Stimulated activated naive CD8-positive, alpha-beta T cell treated with anti-CD3 and anti-CD28 coated beads, Interleukin-15, amount 100 ng/mL, for 72 hours (primary cell): ENCODE results near the gene TMEM185A.
A peak's percentile ranks its signal among the peaks of the same experiment; 100 is the strongest.
"Not testable (repeated sequence)": the region's sequence is repeated elsewhere in the genome, so short reads cannot be mapped to it uniquely, and the experiment has no call there.

Experiments
- ATAC-seq: fragments of 150-1000 bp; cut with Tn5 transposase; 2 replicates; pipeline ENCODE4 v1.10.0; 2021; ENCODE audit warnings: mild to moderate bottlenecking, moderate library complexity
- DNase-seq, 2 donors: peaks; one replicate each; pipeline ENCODE4 v3.0.0; 2021 to 2022
- H3K27ac Mint-ChIP-seq, 2 donors: one replicate each; pipeline ENCODE4 v1.8.0; 2022; ENCODE audit warnings: mild to moderate bottlenecking in 2 of 2, mixed read lengths in 2 of 2, moderate library complexity in 2 of 2
- H3K27me3 Mint-ChIP-seq: one replicate; pipeline ENCODE4 v1.8.0; 2022; ENCODE audit warnings: mixed read lengths
- H3K4me1 Mint-ChIP-seq: one replicate; pipeline ENCODE4 v1.8.0; 2022; ENCODE audit warnings: mild to moderate bottlenecking, mixed read lengths
- H3K4me3 Mint-ChIP-seq, 2 donors: one replicate each; pipeline ENCODE4 v1.8.0; 2022; ENCODE audit warnings: mild to moderate bottlenecking in 2 of 2, mixed read lengths in 2 of 2, moderate library complexity in 1 of 2
- H3K9me3 Mint-ChIP-seq, 2 donors: one replicate each; pipeline ENCODE4 v1.8.0; 2022; ENCODE audit warnings: mixed read lengths in 2 of 2

TMEM185A gene

DNA sequence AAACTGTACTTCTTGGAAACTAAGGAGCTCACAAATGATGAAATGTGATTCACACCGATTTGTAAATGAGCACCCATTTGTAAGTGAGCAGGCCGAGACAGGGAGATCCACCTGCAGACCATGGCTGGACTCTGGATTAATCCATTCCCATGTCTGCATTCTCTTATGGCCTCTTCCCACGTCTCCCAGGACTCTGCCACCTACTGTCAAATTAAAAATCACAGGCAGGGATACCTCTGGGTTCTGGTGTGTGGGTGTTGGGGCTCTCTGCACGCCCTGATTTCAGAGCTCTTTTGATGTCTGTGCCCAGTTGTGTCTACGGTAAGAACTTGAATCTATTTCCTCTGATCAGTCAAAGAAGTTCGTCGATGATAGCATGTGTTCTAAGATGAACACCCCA lies 40.6 kb downstream of the TMEM185A start:
- not testable (repeated sequence) for H3K27ac Mint-ChIP-seq, DNase-seq, H3K27me3 Mint-ChIP-seq, ATAC-seq, H3K4me3 Mint-ChIP-seq, H3K9me3 Mint-ChIP-seq, H3K4me1 Mint-ChIP-seq

DNA sequence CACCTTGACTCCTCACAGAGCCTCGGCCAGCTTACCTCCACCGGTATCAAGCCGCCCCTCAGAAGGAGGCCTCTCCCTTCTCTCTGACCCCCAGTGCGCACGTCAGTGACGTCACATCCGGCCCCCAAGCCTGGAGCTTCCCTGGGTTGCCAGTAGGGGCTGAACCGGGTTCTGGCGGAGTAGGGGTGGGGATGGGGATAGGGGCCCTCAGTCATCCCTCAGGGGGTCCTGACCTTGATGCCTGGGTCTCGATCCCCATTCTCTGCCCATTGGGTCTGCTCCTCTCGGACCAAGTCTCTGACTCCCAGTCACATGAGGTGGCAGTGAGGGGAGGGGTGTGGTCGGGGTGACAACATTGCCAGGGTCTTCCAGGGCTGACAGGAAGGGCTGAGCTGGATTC lies 44.2 kb downstream of the TMEM185A start, which contains the start of gene MAGEA9B:
Gene MAGEA9B (minus strand): TSS at position 101 of the 400 bp plus-strand sequence. CDS start 4,280 bp downstream, outside the sequence.
- H3K9me3 Mint-ChIP-seq, H3K4me3 Mint-ChIP-seq, DNase-seq, H3K27ac Mint-ChIP-seq, H3K27me3 Mint-ChIP-seq, H3K4me1 Mint-ChIP-seq: not testable (repeated sequence)
- ATAC-seq, result peak; percentile 4

DNA sequence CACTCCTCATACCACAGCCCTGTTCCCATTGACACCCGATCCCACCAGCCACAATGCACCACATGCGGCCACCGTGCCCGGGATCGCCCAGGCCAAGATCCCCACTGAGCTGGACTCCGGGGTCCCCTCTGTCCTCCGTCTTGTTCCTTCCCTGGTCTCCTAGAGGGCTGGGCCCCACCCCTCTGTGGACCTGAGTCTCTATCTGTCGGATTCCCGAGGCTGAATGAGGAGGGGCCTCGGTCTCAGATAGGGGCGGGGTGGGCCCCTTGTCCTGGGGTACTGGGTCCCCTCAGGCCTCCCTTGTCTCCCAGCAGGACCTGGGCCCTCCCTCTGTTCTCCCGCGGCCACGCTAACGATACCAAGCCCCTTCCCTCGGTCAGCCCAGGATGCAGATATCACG lies 46.0 kb downstream of the TMEM185A start:
- H3K9me3 Mint-ChIP-seq, H3K27ac Mint-ChIP-seq, H3K4me1 Mint-ChIP-seq, H3K27me3 Mint-ChIP-seq, DNase-seq, H3K4me3 Mint-ChIP-seq: not testable (repeated sequence)
- peak; percentile 24 for ATAC-seq

DNA sequence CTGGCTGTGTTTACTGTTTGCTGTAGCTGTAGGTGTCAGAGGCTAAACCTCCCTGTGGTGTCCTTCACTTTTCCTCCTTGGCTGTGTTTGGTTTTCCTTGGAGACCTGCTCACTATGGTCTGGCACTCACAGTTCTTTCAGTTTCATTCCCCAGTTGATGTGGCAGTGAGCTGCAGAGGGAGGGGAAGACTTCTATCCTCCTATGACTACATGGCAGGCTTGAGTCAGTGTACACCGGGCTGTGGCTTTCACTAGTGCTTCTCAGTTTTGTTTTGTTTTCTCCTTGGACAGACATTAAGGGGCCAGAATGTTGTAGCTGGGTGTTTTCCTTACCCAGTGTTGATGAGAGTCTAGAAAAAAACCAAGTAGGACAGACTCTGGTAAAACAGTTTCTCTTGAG lies 58.1 kb downstream of the TMEM185A start:
- not testable (repeated sequence) for H3K27ac Mint-ChIP-seq, H3K27me3 Mint-ChIP-seq, H3K4me3 Mint-ChIP-seq, H3K9me3 Mint-ChIP-seq, DNase-seq
- peaks cover 14% of the 10 kb centered on the region for H3K4me1 Mint-ChIP-seq
- ATAC-seq, result peak; percentile 99

GRCh38 chrX:149572743-149573142 lies 58.8 kb downstream of the TMEM185A start:
- DNase-seq, result no peak
- H3K9me3 Mint-ChIP-seq, result no peaks in the 10 kb centered on the region
- H3K4me1 Mint-ChIP-seq, result peaks cover 14% of the 10 kb centered on the region
- H3K27ac Mint-ChIP-seq, result no peak overlapping the region
- peak overlapping the region in 1 of 2 donors; percentile 39 for H3K4me3 Mint-ChIP-seq
- no peaks in the 10 kb centered on the region for H3K27me3 Mint-ChIP-seq
- ATAC-seq, result no peak

DNA sequence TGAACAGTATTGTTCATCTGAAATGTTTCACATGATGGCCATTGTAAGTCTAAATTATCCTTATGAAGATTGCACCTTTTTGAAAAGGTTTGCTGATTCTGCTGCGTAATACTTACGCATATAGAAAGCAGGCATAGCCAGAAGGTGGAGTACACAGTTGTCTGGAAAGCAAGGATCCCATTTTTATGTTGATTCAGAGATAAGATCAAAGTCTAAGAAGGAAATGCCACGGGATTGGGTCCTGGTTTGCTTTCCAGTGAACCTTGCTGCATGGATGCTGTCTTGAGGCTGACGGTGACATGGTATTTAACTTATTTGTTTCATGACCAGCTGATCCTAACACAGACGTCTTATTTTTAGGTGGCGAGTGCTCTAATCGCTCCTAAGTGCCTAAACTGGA lies 59.8 kb downstream of the TMEM185A start:
- no peak for DNase-seq
- Mint-ChIP-seq H3K4me1 (peaks cover 14% of the 10 kb centered on the region), H3K27me3 (no peaks in the 10 kb centered on the region), H3K9me3 (no peaks in the 10 kb centered on the region), H3K27ac (no peak overlapping the region), H3K4me3 (no peak overlapping the region)
- no peak for ATAC-seq

- ATAC-seq (no peak), DNase-seq (no peak)
- H3K27ac Mint-ChIP-seq, result no peak overlapping the region
Observed at GRCh38 chrX:149570668-149571067, 60.9 kb downstream of the TMEM185A start.

GRCh38 chrX:149569770-149570169 lies 61.8 kb downstream of the TMEM185A start:
- Mint-ChIP-seq H3K4me1 (peaks cover 14% of the 10 kb centered on the region), H3K27me3 (no peaks in the 10 kb centered on the region), H3K27ac (no peak overlapping the region), H3K4me3 (no peak overlapping the region), H3K9me3 (no peaks in the 10 kb centered on the region)
- peak; percentile 77 for ATAC-seq
- DNase-seq, result peak in 1 of 2 donors; percentile 16

More at GRCh38 chrX:149570668-149571067, 60.9 kb downstream of the TMEM185A start:
- Mint-ChIP-seq H3K9me3 (no peaks in the 10 kb centered on the region), H3K27me3 (no peaks in the 10 kb centered on the region), H3K4me3 (no peak overlapping the region), H3K4me1 (peaks cover 14% of the 10 kb centered on the region)

GRCh38 chrX:149568701-149569296 lies 62.8 kb downstream of the TMEM185A start:
- Mint-ChIP-seq H3K4me3 (no peak overlapping the region), H3K27me3 (no peaks in the 10 kb centered on the region), H3K9me3 (no peaks in the 10 kb centered on the region), H3K4me1 (peaks cover 14% of the 10 kb centered on the region), H3K27ac (no peak overlapping the region)
- no peak for DNase-seq
- no peak for ATAC-seq

DNA sequence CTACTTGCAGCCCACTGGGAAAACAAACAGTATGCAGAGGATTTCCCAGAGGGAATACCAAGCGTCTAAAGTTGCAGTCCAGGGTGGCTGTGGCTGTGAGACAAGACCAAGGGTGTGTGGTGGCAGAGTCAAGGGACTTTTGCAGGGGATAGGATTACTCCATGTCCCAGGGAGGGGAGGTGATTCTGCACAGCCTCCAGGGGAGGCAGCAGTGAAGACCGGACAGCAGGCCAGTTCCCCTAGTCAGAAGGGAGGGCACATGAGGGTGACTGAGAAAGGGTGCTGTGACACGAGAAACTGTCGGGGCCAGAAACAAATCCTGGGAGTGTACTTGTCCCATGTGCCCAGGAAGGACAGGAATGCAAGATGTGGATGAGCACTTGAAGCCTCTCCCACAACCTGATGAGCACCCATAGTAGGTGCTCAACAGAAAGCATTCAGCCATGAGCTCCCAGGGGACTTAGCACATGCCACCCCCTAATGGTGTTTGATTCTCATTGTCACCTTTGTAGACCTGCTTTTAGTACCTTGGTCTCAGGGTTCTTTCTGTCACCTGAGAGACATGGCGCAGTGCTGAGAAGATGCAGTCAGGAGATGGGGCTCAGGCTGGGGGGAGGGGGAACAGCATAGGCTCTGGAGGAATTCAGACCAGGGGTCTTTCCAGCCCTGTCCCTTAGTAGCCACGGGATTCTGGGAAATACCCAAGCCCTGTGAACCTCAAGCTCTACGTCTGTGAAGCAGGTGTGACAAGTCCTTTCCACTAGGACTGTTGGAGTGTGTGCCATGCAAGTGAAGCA lies 63.8 kb downstream of the TMEM185A start:
- Mint-ChIP-seq H3K9me3 (no peaks in the 10 kb centered on the region), H3K4me3 (no peak overlapping the region), H3K27ac (no peak overlapping the region), H3K4me1 (peaks cover 11% of the 10 kb centered on the region), H3K27me3 (no peaks in the 10 kb centered on the region)
- ATAC-seq (no peak), DNase-seq (no peak)

DNA sequence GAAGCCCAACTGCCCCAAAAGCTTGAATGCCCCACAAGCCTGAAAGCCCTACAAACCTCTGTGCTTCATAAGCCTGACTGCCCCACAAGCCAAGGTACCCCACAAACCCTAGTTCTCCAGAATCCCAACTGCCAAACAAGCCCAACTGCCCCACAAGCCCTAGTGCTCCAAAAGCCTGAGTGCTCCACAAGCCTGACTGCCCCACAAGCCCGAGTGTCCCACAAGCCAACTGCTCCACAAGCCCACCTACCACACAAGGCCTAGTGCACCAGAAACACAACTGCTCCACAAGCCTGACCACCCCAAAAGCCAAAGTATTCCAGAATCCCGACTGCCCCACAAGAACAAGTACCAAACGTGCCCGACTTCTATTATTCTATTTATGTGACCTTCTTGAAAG lies 68.2 kb downstream of the TMEM185A start:
- Mint-ChIP-seq H3K27me3 (no peaks in the 10 kb centered on the region), H3K27ac (no peak overlapping the region), H3K9me3 (no peaks in the 10 kb centered on the region), H3K4me1 (no peaks in the 10 kb centered on the region), H3K4me3 (no peak overlapping the region)
- DNase-seq, result no peak
- ATAC-seq, result no peak

GRCh38 chrX:149555251-149555650 lies 76.3 kb downstream of the TMEM185A start:
- not testable (repeated sequence) for H3K27me3 Mint-ChIP-seq, H3K9me3 Mint-ChIP-seq, H3K4me3 Mint-ChIP-seq, H3K27ac Mint-ChIP-seq, ATAC-seq, H3K4me1 Mint-ChIP-seq, DNase-seq

GRCh38 chrX:149551939-149552248 lies 79.7 kb downstream of the TMEM185A start:
- not testable (repeated sequence) for H3K4me1 Mint-ChIP-seq, H3K27ac Mint-ChIP-seq
- peak; percentile 78 for ATAC-seq

DNA sequence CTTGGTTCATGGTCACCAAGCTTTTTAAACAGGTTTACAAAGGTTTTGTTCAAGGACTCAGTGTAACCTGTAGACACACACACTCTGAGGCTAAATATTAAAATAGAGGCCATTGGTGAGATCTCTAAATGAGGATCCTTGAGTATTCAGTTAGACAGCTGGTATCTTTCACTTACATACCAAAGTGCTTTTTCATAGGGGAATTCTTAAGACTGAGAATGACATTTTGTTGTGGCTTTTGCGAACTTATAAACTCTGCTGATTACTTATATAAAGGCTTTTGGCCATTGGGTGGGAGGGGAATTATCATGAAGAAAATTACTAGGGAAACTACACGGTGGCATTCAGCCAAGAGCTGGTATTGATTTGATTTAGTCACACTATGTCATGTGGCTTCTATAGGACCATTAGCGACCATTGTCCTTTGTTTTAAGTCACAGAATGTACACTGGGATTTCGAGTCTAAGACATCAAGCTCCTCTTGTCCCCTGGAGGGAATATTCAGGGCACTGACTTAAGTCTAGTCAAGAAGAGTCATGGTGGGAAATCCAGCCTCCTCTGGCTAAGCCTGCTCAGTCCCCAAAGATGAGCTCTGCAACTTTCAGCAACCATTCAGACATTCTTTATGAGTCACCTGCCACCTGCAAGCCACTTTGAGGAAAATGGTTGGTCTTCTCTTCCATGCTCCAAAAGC lies 80.2 kb downstream of the TMEM185A start:
- H3K27me3 Mint-ChIP-seq, H3K4me3 Mint-ChIP-seq, H3K4me1 Mint-ChIP-seq, H3K27ac Mint-ChIP-seq, H3K9me3 Mint-ChIP-seq, DNase-seq: not testable (repeated sequence)
- ATAC-seq, result peak; percentile 78

More at GRCh38 chrX:149551939-149552248, 79.7 kb downstream of the TMEM185A start:
- not testable (repeated sequence) for DNase-seq, H3K9me3 Mint-ChIP-seq, H3K27me3 Mint-ChIP-seq, H3K4me3 Mint-ChIP-seq

DNA sequence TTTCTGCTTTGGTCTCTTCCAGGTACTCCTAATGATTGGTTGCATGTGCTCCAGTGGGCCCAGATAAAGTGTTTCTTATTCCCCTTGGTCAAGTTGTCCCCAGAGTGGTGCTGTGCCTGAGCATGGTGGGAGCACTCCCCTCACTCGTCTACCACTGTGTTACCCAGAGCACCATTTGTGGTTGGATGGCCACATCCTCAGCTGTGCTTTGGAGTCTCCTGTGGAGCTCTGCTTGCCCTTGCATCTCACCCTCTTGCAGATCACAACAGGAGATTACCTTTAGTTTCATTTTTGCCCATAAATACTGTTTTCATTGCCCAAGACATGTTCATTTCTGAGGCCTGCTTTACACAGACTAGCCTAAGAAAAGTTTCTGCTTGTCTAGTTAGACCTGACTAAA lies 81.1 kb downstream of the TMEM185A start:
- H3K9me3 Mint-ChIP-seq, H3K27ac Mint-ChIP-seq, H3K27me3 Mint-ChIP-seq, H3K4me3 Mint-ChIP-seq, H3K4me1 Mint-ChIP-seq: not testable (repeated sequence)
- DNase-seq (peak in 1 of 2 donors; percentile 35), ATAC-seq (peak; percentile 69)

- H3K4me1 Mint-ChIP-seq, H3K4me3 Mint-ChIP-seq, ATAC-seq, H3K27ac Mint-ChIP-seq, DNase-seq, H3K9me3 Mint-ChIP-seq, H3K27me3 Mint-ChIP-seq: not testable (repeated sequence)
Observed at GRCh38 chrX:149549701-149550100, 81.9 kb downstream of the TMEM185A start, which contains the start of gene HSFX3. Gene HSFX3, minus strand, starts transcription at chrX:149549924. Its CDS starts 72 bp downstream, at chrX:149549852.
